ENCODE data around the gene VSX2.

The VSX2 gene

DNA sequence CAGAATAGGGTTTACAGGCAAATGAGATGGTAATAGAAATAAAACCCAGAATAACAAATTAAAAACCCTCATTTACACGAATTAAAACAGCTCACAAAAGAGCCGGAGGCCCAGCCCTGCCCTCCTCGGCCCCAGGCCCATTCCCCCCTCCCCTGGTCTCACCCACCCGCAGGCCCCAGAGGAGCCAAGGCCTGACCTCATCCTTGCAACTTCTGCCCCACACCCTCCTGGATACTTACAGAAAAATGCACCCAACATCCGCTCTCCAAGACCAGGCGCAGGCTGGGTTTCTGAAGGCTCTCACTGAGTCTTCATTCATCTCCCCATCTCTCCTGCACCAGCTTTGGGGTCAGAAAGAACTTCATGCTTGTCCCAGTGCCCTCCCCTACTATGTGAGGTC is 16.2 kb upstream of the VSX2 start:
- no peak for DNase-seq

DNA sequence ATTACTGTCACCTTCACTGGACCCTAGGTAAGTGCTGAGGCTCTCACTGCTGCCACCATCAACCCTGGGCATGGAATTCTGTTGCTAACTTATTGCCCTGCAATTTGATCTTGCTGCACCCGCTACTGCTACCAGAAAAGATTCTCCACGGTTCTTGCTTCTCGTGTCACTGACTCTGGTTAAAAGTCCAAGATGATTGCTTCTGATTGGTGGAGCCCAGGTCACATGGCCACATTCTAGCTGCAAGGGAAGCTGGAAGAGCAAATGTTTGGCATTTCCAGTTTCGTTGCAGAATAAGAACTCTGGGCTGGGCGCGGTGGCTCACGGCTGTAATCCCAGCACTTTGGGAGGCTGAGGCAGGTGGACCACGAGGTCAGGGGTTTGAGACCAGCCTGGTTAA is 7.5 kb upstream of the VSX2 start:
- DNase-seq: no peak

DNA sequence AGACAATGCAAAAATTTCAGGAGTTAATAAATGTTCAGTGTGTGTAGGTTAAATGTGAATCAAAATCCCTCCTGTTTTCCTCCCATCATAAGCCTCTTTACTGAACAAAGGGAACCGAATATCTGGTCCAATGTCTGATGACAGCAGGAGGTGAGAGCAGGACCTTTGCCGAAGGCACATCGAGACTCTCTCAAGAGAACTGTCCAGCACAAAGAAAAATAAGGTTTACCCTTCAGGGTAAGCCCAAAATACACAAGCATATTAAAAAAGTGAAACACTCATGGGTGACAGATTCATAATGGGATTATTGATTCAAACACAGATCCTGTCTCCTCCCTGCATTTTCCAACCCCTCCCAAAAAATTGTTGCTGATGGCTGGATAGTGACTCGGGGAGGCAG is 4.2 kb upstream of the VSX2 start:
- no peak for DNase-seq

DNA sequence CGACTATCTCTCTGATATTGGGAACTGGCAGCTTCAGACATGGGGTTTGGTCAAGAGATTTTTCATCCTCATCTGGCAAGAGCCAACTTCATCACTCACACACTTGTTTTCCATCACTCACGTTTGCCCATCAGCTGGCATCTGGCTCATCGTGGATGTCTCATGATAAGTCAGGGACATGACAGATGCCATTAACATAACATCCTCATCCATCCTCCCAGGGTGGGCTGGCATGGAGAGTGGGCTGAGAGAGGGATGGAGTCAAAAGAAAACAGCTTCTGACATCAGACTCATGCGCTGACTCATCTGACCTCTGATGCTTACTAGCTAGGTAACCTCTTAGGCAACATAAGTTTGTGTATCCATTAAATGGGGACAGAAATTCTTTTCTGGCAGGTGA is 1.8 kb upstream of the VSX2 start:
- DNase-seq: no peak

DNA sequence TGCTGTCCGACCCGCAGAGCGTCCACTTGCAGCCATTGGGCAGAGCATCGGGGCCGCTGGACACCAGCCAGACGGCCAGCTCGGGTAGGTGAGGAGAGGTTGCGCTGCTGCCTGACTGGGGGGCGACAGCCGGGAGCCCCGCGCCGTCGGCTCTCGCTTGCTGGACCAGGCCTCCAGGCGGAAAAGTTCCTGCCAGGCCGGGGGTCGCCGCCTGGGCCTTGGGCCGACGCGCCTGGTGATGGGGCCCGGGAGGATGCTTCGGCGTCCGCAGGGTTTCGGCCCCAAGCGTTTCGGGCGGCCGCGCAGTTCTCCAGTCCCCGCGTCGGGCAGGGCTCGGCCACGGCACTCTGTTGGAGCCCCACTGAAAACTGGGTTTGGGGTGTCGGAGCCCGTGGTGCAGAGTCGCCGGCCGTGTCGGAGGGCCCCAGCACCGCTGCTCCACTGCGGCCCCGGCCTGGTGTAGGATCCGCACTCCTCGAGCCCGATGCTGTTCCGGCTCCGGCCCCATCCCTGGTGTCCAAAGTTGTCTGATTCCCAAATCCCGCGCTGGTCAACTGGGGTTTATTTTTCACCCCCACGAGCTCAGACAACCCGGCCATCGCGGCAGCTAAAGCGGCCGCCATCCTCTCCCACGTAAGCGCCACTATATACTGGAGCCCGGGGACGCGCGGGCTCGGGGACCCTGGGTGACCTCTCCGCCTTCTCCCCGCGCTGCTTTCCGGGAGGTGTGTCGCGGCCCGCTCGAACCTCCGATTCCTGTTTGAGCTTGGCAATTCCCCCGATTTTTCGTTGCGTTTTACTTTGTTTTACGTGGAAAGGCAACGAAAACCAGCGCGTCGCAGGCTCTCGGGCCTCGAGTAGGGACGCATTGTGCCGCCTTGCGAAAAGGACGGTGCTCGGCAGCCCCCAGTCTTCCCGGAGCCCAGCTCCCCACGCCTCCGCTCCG is 872 bp downstream of the VSX2 start:
- no peak for DNase-seq

DNA sequence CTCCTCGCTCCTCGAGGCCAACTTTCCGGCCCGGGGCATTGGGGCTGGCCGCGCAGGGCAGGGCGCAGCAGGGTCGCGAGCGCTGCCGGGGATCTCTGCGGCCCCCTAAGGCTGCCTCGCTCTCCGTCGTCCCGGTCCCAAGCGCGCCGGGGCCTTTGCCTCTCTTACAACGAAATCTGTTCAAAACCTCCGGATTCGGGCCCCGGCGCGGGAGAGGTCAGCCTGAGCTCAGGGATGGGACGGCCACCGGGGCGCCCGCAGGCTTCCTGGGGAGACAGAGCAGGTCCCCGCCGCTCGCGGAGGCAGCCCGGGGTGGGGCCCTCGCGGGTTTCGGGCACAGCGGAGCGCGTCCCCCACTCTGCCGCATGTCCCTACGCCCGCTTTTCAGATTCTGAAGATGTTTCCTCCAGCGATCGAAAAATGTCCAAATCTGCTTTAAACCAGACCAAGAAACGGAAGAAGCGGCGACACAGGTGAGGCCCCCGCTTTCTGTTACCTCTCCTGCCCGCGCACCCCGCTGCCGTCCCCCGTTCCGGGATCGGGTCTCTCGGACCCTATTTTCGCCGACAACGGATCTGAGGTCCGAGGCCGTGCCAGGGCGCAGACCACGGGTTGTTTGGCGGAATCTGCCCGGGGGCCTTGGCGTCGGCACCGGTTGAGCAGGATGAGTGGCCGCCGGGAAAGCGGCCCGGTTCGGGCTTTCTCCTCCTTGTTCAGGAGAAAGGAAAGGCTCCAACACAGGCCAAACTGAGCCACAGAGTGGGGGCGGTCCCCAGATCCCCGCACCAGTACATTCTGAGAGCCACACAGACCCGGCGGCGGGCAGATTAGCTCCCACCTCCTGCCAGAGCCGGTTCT is 1.8 kb downstream of the VSX2 start:
- no peak for DNase-seq

DNA sequence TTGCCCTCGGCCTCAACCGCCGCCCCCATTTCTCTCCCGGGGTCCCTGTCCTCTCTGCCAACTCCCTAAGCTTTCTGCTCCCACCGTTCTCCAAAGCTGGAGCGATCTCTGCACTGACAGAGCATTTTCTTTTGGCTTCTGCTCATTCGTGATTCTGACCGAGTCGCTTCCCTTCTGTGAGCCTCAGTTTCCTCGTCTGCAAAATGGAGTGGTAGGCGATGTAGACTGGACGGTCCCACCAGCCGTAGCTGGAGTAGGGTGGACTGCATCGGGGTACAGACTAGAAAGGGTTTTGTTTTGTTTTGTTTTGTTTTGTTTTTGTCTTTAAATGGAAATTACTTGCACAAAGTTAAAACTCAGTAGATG is 2.4 kb downstream of the VSX2 start:
- DNase-seq: no peak

DNA sequence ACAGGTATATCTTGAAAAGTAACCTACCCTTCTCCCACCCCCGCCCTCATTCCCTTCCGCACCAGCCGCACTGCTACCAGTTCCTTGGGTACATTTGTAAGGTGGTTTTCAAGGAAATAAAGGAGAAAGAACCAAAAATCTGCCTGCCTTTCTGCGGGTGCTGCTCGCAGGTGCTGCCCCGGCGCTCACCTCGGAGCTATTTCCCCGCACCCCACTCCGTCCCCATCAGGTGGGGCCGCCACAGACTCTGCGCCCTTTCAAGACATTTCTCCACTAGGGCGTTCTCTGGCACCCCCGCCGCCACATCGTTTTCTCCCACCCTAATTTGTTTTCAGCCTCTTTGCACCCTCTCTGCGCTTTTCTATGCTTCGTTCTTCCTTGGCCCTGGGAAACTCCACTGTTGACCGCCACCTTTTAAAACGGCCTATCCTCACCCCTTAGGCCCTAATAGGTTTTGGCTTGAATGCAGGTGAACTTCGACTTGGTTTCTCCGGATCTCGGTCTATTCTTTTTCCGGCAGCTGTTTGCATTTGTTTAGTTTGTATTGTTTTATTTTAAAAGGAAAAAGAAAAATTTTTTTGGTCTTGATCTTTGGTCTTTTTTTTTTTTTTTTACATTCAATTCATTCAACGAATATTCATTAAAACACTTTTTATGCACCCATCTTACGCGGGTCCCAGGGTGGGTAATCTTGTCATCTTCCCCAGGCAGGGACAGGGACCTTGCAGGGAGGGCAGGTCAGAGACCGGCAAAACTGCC is 3.0 kb downstream of the VSX2 start:
- no peak for DNase-seq

DNA sequence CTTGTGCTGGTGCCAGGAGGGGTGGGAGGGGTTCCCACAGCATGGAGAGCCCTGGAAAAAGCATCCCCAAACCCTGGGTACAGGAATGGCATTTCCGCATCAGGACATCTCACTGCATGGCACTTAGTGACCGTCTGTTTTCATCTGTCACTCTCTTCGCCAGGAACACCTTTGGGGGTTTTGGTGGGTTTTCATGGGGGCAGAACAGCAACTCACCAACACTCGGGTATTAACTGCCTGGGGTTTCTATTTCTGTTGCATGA is 3.5 kb downstream of the VSX2 start:
- no peak for DNase-seq

DNA sequence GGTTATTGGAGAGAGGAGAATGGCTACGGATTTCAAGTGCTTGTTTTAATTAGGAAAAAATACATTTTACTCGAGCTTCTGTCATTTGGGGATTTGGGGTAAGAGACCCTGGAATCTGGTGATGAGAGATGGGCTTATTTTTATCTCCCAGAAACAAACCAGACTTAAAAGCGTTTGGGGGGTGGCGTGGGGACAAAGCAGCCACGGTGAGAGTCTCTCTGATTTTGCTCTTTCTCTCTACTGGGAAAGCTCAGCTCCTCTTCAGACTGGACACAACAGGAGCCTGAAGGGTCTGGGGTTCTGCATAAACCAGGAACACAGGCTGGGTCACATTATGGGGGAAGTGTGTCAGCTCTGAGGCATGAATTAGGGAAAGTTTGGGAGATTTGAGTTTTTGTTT is 3.8 kb downstream of the VSX2 start:
- DNase-seq: no peak

DNA sequence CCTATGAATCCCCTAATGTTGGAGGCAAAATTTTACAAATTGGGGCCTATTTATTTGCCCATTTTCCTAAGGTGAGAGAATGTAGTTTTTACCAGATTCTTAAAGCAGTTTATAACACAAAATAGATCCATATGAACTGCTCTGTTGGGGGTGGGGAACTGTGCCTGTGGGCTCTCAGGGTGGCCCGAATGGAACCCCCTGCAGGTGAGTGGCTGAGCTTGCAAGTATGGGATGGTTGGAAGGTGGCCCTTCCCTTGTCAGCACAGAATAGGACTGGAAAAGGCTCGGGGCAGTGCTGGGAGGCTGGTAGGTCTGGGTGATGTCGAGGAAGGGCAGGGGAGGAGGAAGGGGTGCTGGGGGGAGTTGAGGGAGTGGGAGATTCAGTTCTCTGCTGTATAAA is 4.9 kb downstream of the VSX2 start:
- DNase-seq: no peak

DNA sequence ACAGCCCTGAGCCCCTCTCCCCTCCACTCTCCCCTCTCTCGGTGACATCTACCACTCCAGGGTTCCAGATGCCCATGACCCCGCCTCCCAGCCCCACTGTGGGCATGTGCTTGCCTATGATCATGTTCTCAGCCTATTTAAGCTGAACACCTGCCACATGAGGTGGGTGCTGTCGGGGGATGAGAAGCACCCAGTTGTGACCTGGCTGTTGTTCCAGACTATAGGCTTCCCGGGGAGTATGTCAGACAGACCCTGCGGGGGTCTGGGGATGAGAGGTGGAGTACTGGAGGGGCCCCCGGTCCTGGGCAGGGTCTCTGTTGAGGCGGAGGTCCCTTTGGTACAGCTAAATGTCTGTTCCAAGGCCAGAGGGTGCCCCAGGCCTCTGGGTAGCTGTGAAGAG is 6.0 kb downstream of the VSX2 start:
- no peak for DNase-seq

DNA sequence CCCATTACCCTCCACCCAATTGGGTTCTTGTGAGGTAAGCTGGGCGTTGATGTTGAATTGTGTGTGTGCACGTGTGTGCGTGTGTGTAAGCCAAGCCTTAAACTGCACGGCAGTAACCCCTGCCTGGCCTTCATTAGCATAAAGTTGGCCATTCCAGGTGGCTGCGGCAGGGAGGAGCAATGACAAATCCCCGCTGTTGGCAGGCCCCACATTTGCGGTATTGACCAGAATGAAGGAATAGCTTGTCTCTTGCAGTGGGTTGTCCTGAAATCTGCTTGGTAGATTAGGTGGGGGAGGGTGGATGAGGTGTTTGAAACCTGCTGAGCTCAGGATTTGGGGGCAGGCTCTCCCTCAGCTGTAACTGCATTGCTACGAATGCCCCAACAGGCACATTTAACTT is 7.3 kb downstream of the VSX2 start:
- DNase-seq: no peak

DNA sequence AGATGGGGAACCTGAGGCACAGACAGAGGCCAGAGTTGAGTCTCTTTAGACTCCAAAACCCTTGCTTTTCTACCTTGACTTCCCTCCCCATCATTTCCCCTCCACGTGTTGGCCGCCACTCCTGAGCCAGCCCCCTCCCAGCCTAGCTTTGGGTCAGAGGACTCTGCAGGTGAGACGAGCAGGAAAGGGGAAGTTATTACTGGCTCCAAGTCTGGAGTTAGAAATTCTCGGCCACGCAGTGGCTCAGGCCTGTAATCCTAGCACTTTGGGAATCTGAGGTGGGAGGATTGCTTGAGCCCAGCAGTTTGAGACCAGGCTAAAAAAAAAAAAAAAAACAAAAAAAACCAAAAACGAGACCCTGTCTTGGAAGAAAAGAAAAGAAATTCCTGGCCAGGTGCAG is 8.8 kb downstream of the VSX2 start:
- DNase-seq: no peak

DNA sequence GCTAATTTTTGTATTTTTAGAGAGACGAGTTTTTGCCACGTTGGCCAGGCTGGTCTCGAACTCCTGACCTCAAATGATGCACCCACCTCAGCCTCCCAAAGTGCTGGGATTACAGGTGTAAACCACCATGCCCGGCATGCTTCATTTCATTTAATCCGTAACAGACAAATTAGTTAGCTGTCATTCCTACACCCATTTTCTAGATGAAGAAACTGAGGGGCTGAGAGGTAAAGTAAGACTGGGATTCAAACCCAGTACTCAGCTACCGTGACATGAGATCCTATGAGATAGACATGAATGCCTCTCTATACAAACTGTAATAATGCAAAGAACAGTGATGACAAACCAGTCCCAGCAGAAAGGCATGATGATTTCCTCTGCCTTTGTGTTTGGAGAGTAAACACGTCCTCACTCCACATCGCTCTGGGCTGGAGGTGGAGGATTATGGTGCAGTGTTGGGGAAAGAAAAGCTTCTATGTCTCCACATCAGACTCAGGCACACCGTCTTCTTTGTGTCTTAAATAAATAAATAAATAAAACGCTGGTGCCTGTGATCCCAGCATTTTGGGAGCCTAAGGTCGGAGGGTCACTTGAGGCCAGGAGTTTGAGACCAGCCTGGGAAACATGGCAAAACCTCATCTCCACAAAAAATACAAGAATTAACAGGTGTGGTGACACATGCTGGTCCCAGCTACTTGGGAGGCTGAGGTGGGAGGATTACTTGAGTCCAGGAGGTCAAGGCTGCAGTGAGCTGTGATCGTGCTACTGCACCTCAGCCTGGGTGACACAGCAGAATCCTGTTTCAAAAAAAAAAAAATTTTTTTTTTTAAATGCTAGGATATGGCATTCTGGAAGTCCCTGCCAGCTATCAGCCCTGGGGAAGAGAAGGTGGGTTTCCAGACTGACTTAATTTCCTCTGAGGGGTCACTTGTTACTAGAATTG is 10.5 kb downstream of the VSX2 start:
- no peak for DNase-seq

DNA sequence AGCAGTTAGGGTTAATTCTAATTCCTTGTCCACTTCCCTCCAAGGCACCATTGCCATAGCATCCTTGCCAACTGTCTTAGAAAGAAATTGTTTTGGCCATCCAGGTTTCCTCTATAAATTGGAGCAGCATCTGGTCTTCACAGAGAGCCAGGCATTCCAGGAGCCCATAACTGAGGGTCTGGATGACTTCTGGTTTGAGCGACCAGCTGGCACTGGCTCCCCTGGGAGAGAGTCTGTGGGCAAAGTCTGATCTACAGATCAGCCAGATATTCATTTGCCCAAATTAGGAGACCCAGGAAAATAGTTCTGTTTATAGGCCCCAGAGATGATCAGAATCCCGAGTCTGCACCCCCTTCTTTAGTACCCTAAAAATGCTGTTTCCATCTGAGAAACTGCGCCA is 16.0 kb downstream of the VSX2 start:
- DNase-seq: no peak

DNA sequence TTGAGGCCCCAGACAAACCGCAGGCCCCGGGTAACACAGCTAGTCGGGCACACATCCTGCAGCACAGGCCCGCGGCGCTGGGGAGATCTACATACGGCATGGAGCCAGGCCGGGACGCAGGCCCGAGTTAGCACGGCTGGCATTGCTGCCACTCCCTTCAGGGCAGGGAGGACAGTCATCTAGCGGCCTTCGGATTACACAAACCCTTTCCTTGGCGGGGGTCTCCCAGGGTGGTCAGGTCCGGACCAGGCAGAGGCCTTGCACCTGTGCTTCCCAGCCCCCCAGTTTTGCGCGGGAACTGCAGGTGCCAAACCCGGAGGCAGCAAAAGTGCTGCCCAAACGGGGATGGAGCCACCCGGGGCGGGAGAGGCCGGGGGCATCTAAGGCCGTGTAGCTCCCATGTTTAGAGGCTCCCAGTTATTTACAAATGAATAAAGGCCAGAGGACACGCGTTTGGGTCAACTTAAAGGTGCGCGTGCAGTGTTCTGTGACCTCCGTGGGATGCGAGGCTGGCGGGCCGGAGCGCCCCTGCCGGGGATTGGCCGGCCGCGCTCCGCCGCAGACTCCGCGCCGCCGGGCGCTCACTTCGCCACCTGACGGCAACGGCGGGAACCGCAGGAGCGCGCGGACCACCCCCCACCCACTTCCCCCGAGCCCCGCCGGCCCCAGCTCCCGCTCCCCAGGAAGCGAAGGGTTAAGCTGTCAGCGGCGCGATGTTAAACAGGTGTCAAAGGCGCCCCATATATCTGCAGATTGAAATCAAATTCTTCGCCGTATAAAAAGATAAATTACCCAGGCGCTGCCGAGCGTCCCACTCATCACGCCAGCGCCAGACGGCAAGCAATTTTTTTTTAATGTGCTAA is 18.1 kb downstream of the VSX2 start:
- DNase-seq: peak; percentile 48 to 74

DNA sequence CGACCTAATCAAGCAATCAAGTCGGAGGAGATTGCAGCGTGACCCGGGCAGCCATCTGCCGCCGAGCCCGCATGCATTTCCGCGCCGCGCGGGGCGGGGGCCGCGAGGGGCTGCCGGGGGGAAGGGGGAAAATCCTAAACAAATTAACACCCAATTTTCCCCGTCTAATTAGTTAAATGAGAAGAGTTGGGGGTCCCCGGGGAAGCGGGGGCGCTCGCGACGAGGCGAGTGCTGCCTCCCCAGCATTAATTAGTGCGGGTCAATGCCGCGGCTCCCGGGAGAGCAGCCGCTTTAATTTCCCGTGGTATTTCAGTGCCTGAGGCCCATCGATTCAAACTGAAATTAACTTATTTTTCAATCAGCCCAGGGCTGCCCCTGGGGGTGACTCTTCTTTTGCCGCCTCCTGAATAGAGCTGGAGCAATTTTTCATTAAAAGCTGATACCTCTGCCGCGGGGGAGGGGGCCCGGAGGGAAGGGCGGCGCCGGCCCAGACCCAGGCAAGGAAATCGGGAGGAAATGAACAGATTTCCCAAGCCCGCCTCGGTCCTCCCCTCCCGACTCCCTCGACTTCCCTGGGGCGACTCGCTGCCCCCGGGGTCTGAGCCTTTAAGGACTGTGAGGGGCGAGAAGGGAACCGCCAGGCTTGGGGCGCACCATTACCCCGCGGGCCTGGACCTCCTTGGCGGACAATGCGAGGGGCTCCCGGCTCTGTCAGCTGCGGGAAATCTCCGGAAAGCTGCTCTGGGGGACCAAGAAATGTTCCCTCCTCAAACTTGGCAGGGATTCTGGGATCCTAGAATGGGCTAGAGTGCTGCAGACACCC is 18.9 kb downstream of the VSX2 start:
- no peak for DNase-seq

DNA sequence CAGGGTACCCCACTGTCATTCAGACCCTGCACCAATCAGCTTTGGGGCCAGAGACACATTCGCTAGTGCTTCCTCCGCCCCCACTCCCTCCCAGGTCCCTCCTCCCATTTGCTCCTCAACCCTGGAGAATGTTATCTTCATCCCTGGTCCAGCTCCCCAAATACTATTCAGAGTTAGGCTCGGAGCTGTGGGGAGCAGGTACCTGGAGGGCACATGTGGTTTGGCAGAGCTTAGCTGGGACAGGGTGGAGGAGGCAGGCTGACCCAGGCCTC is 19.5 kb downstream of the VSX2 start:
- no peak for DNase-seq

DNA sequence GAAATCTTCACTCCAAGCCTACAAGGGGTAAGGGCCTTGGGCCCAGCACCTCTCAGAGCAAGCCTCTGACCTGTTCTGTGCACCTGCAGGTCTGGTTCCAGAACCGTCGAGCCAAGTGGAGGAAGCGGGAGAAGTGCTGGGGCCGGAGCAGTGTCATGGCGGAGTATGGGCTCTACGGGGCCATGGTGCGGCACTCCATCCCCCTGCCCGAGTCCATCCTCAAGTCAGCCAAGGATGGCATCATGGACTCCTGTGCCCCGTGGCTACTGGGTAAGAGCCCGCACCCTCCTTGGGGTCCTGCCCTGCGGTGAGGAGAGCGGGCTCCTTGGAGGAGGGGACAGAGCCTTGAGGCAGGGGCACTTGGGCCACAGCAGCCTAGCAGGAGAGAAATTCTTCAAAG is 20.3 kb downstream of the VSX2 start:
- no peak for DNase-seq
